Keratinocyte (primary cell): ENCODE results near the gene SLAMF1. TPM values are rescaled to one million over a fixed set of nuclear protein-coding genes. Genes with fewer than 3 reads are reported as not detected.

Experiments used
- DNase-seq: peaks from one replicate; pipeline ENCODE4 v3.0.0-alpha.2; 2011; ENCODE audit warnings: low read depth, missing footprints, low spot score
- FAIRE-seq: peaks from 2 replicates; lab custom pipeline; 2011; peaks lifted over from hg19 to GRCh38; lab: Jason Lieb, UNC
- H2AFZ ChIP-seq: 2 replicates; pipeline ENCODE4 v1.6.0; 2012; ENCODE audit warnings: low read length, control low read depth, inconsistent platforms; ENCODE audit not compliant: control insufficient read depth
- H3K27ac ChIP-seq: 2 replicates; pipeline ENCODE4 v1.5.1; 2011; ENCODE audit warnings: low read length; ENCODE audit not compliant: control insufficient read depth, insufficient read depth
- H3K27me3 ChIP-seq: 3 replicates; pipeline ENCODE4 v1.6.0; 2011; ENCODE audit warnings: low read length; ENCODE audit not compliant: control insufficient read depth, insufficient read depth; ENCODE audit errors: extremely low read depth
- H3K36me3 ChIP-seq, 2 experiments: 2 replicates in 1 of 2; 3 replicates in 1 of 2; pipeline ENCODE4 v1.5.1; 2011; ENCODE audit warnings: low read length in 2 of 2, mild to moderate bottlenecking in 1 of 2; ENCODE audit not compliant: control insufficient read depth in 2 of 2, insufficient read depth in 2 of 2; ENCODE audit errors: extremely low read depth in 1 of 2
- H3K4me1 ChIP-seq: 3 replicates; pipeline ENCODE4 v1.5.1; 2011; ENCODE audit warnings: low read length; ENCODE audit not compliant: control insufficient read depth, insufficient read depth; ENCODE audit errors: extremely low read depth
- H3K4me2 ChIP-seq: 3 replicates; pipeline ENCODE4 v1.6.0; 2011; ENCODE audit warnings: low read depth, low read length; ENCODE audit not compliant: control insufficient read depth, insufficient read depth; ENCODE audit errors: extremely low read depth
- H3K4me3 ChIP-seq, 3 experiments: fragments of 200-600 bp in 1 of 3; sonication (generic) in 1 of 3; 2 replicates in 2 of 3; 3 replicates in 1 of 3; pipeline ENCODE4 v1.5.1; 2011 to 2016; ENCODE audit warnings: low read length in 3 of 3, mild to moderate bottlenecking in 3 of 3, control low read depth in 2 of 3, inconsistent platforms in 1 of 3, low read depth in 1 of 3, mixed read lengths in 1 of 3, mixed run types in 1 of 3, moderate library complexity in 1 of 3; ENCODE audit not compliant: control insufficient read depth in 2 of 3, insufficient read depth in 2 of 3; ENCODE audit errors: extremely low read depth in 1 of 3
- H3K79me2 ChIP-seq: 2 replicates; pipeline ENCODE4 v1.6.0; 2012; ENCODE audit warnings: low read length; ENCODE audit not compliant: control insufficient read depth, insufficient read depth
- H3K9ac ChIP-seq: 3 replicates; pipeline ENCODE4 v1.6.0; 2011; ENCODE audit warnings: low read length; ENCODE audit not compliant: control insufficient read depth, insufficient read depth; ENCODE audit errors: extremely low read depth
- H3K9me1 ChIP-seq: 3 replicates; pipeline ENCODE4 v1.6.0; 2011; ENCODE audit warnings: low read length; ENCODE audit not compliant: control insufficient read depth, insufficient read depth; ENCODE audit errors: extremely low read depth
- H3K9me3 ChIP-seq: 2 replicates; pipeline ENCODE4 v1.5.1; 2012; ENCODE audit warnings: low read depth, low read length; ENCODE audit not compliant: control insufficient read depth
- H4K20me1 ChIP-seq: 3 replicates; pipeline ENCODE4 v1.6.0; 2011; ENCODE audit warnings: low read length; ENCODE audit not compliant: control insufficient read depth, insufficient read depth; ENCODE audit errors: extremely low read depth
- CTCF ChIP-seq, 3 experiments: IDR thresholded peaks in 1 of 3; conservative IDR thresholded peaks in 1 of 3; optimal IDR thresholded peaks in 1 of 3; 2 replicates in 2 of 3; 3 replicates in 1 of 3; pipeline versions ENCODE3 to v1.5.1; 2011; ENCODE audit warnings: low read length in 3 of 3, mild to moderate bottlenecking in 3 of 3, moderate library complexity in 2 of 3, control low read depth in 1 of 3, inconsistent platforms in 1 of 3; ENCODE audit not compliant: insufficient read depth in 2 of 3; ENCODE audit errors: extremely low read depth in 1 of 3
- EZH2 ChIP-seq: IDR thresholded peaks from one replicate; pipeline ENCODE4 v1.6.1; 2012; ENCODE audit warnings: inconsistent platforms, mild to moderate bottlenecking, low read length, moderate library complexity
- dilution Hi-C: fragments of 300-500 bp; cut with MboI; formaldehyde crosslinking; loops from one replicate; pipeline ENCODE4 v1.7.0; 2020; ENCODE audit warnings: low sequenced_read_pairs; ENCODE audit not compliant: extremely low pct_ligation_motif_present
- polyA plus RNA-seq, 5 experiments: library from polyadenylated mRNA; depleted of rRNA in 3 of 5; stranded (reverse) in 3 of 5; stranded (forward) in 1 of 5; unstranded in 1 of 5; fragments of >200 nt; gene quantifications; 1 replicate in 1 of 5; 2 replicates in 3 of 5; 3 replicates in 1 of 5; pipeline versions ENCODE4 v1.2.1 to v1.2.3, GENCODE V29; 2011 to 2012; ENCODE audit warnings: missing spikeins in 2 of 5, low read depth in 1 of 5, low replicate concordance in 1 of 5

SLAMF1 gene
- polyA plus RNA-seq, 1 donor (not counting 4 experiments of a cell fraction or from before 2014, with no cell fraction given), result not detected

DNA sequence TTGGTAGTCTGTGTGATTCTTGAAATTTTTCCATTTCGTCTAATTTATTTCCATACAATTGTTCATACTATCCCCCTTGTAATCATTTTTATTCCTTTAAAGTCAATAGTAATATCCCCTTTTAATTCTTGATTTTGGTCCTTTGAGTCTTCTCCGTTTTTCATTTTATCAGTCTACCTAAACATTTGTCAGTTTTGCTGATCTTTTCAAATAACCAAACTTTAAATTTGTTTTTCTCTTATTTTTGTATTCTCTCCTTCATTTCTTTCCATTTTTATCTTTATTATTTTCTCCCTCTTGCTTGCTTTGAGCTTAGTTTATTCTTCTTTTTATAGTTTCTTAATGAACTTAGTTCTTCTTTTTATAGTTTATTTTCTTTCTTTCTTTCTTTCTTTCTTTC is 21.1 kb upstream of the SLAMF1 start:
- H3K9me1 ChIP-seq, result no peaks in the 10 kb centered on the region
- no peaks in the 10 kb centered on the region for H4K20me1 ChIP-seq
- dilution Hi-C loops, result no loop called here
- no peaks in the 10 kb centered on the region for H3K79me2 ChIP-seq
- H2AFZ ChIP-seq, result no peak overlapping the region
- no peak for TF ChIP-seq CTCF (optimal IDR thresholded peaks at IDR 0.05 in 1 of 3, IDR thresholded peaks at IDR 0.05 in 1 of 3, conservative IDR thresholded peaks at IDR 0.05 in 1 of 3; ENCODE audit: extremely low read depth in 1 of 3, insufficient read depth in 2 of 3, low read length in 3 of 3)
- TF ChIP-seq EZH2, result no peak
- H3K4me2 ChIP-seq, result no peak overlapping the region
- no peaks in the 10 kb centered on the region for H3K27me3 ChIP-seq
- DNase-seq, result no peak
- no peaks in the 10 kb centered on the region for H3K4me1 ChIP-seq
- H3K9ac ChIP-seq, result no peak overlapping the region
- H3K9me3 ChIP-seq, result no peaks in the 10 kb centered on the region
- no peak overlapping the region for H3K4me3 ChIP-seq
- no peak overlapping the region for H3K27ac ChIP-seq
- no peak for FAIRE-seq
- no peaks in the 10 kb centered on the region for H3K36me3 ChIP-seq

GRCh38 chr1:160666079-160666442 is 19.2 kb upstream of the SLAMF1 start:
- TF ChIP-seq CTCF (optimal IDR thresholded peaks at IDR 0.05 in 1 of 3, IDR thresholded peaks at IDR 0.05 in 1 of 3, conservative IDR thresholded peaks at IDR 0.05 in 1 of 3; ENCODE audit: extremely low read depth in 1 of 3, insufficient read depth in 2 of 3, low read length in 3 of 3), result no peak
- TF ChIP-seq EZH2, result no peak
- Histone ChIP-seq H2AFZ (no peak overlapping the region), H3K4me2 (no peak overlapping the region)

More at GRCh38 chr1:160666079-160666442, 19.2 kb upstream of the SLAMF1 start:
- Histone ChIP-seq H3K4me1 (no peaks in the 10 kb centered on the region), H3K9me3 (no peaks in the 10 kb centered on the region), H3K9ac (no peak overlapping the region), H3K27ac (no peak overlapping the region), H4K20me1 (no peaks in the 10 kb centered on the region), H3K4me3 (no peak overlapping the region), H3K9me1 (no peaks in the 10 kb centered on the region), H3K79me2 (no peaks in the 10 kb centered on the region), H3K36me3 (no peaks in the 10 kb centered on the region), H3K27me3 (no peaks in the 10 kb centered on the region)
- no peak for DNase-seq
- dilution Hi-C loops, result no loop called here
- FAIRE-seq, result no peak
